Uterus (tissue), 2 donors: ENCODE data around the gene PRSS57.

Experiments
- POLR2A ChIP-seq, 2 donors: fragments of 450-650 bp; IDR thresholded peaks; one replicate each; pipeline ENCODE4 v1.6.1; 2016; ENCODE audit warnings: antibody characterized with exemption in 2 of 2, mild to moderate bottlenecking in 1 of 2, moderate library complexity in 1 of 2
- TF ChIP-seq, protein P1 (sequence below), 4 experiments: fragments of 200-600 bp in 2 of 4; fragments of 450-650 bp in 2 of 4; sonication (generic) in 2 of 4; IDR thresholded peaks; one replicate each; pipeline ENCODE4 v1.5.1; 2016 to 2019; ENCODE audit warnings: antibody characterized with exemption in 4 of 4, mild to moderate bottlenecking in 2 of 4, moderate library complexity in 1 of 4

DNA sequence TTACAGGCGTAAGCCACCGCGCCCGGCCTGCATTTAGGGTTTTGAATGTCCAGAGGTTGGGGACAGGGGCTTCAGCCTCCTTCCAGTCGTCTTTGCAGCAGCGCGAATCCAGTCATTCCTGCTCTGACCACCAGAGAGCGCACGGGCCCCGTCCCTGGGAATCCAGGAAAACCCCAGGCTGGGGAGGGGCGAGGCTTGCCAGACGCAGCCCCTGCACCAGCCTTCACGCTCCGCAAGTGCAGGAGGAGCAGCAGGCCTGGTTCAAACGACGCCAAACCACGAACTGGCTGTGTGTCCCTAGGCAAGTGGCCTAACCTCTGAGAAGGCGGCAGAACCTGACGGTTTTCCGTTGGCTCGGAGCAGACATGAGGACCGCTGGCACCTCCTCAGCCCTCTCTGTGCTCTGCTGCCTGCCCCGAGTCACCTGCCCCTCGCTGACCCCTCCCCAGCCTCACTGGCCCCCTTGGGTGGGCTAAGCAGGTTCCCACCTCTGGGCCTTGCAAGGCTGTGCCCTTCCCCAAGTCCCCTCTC, 30.3 kb downstream of the PRSS57 start:
- TF ChIP-seq, protein P1, sequence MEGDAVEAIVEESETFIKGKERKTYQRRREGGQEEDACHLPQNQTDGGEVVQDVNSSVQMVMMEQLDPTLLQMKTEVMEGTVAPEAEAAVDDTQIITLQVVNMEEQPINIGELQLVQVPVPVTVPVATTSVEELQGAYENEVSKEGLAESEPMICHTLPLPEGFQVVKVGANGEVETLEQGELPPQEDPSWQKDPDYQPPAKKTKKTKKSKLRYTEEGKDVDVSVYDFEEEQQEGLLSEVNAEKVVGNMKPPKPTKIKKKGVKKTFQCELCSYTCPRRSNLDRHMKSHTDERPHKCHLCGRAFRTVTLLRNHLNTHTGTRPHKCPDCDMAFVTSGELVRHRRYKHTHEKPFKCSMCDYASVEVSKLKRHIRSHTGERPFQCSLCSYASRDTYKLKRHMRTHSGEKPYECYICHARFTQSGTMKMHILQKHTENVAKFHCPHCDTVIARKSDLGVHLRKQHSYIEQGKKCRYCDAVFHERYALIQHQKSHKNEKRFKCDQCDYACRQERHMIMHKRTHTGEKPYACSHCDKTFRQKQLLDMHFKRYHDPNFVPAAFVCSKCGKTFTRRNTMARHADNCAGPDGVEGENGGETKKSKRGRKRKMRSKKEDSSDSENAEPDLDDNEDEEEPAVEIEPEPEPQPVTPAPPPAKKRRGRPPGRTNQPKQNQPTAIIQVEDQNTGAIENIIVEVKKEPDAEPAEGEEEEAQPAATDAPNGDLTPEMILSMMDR (IDR thresholded peaks at IDR 0.05), result peak; percentile 96 to 98 (median 98)
- TF ChIP-seq POLR2A (IDR thresholded peaks at IDR 0.05), result no peak
